Activated gamma-delta T cell (primary cell): ENCODE results near the gene FAM107B.

Experiments
- DNase-seq: peaks from one replicate; lab custom pipeline; 2025; lab: John Stamatoyannopoulos, UW

Gene FAM107B

DNA sequence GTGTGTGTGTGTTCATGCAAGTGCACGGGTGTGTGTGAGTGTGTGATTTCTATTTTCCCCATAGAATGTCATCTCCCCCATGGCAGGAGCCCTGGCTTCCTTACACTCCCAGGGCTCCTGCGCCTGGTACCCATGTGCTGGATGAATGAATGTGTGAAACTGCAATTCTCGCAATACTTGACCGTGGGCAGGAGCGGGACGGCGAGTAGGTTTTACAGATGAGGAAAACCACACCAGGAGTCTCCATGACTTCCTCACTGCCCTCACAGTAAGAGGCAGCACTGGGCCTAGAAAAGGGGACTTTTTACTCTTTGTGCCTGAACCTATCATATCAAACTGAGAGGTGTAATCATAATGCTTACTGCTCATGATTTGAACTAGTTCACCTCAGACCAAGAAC lies 276.4 kb downstream of the FAM107B start:
- DNase-seq = no peak

DNA sequence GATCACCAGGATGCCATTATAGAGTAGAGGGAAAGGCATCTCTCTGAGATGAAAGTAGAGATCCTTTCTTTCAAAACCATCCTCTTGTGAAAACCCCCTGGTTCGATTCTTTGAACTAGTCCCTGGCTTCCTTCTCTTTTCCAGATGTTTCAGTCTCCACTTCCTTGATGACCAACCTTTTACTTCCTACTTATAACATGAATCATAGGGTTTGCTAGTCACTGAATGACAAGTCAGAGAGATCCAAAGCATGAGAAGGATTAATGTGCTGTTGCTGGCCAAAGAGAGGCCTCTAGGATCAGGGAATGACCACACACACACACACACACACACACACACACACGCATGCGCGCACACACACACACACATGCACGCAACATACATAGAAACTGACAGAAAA lies 282.9 kb downstream of the FAM107B start:
- DNase-seq = no peak

DNA sequence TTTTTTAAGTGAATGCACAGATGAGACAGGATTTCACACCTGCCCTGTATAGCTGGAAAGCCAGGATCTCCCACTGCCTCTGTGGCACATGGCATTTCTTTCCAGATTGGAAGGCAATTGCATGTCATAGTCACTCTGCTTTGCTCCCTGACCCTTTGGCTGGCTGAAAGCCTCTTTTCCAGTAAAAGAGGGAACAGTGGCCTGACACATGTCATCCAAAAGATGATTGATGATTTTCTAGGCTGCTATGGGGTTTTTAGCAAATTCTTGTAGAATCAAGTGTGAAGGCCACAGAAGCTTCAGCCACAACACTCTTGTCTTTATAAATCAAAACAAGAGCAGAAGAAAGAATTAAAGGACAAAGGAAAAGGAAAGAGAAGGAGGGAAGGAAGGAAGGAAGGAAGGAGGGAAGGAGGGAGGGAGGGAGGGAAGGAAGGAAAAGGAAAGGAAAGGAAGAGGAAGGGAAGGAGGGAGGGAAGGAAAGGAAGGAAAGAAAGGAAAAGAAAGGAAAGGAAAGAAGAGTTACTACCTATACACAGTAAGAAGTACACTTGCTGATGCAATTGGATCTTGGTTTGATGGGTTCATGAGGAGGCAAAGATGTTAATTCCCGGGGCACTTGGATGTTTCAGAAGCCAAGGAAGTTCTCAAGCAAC lies 285.0 kb downstream of the FAM107B start:
- no peak for DNase-seq

DNA sequence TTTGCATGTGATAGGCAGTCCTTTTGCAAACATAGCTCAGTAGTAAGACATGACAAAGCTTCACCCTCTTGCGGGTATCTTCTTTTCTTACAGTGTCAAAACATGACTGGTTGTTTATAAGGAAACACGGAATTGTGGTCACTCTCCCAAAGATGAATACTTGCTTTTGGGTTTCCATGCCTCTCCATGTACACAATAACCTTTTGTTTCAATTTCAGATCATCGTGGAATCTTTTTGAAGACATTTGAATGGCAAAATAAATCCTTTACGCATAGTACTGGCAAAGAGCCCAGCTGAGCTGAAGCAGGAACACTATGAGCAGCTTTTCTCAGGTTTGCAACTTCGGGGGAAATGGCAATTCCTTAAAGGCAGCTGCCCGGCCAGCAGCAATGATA lies 287.2 kb downstream of the FAM107B start:
- DNase-seq = no peak

DNA sequence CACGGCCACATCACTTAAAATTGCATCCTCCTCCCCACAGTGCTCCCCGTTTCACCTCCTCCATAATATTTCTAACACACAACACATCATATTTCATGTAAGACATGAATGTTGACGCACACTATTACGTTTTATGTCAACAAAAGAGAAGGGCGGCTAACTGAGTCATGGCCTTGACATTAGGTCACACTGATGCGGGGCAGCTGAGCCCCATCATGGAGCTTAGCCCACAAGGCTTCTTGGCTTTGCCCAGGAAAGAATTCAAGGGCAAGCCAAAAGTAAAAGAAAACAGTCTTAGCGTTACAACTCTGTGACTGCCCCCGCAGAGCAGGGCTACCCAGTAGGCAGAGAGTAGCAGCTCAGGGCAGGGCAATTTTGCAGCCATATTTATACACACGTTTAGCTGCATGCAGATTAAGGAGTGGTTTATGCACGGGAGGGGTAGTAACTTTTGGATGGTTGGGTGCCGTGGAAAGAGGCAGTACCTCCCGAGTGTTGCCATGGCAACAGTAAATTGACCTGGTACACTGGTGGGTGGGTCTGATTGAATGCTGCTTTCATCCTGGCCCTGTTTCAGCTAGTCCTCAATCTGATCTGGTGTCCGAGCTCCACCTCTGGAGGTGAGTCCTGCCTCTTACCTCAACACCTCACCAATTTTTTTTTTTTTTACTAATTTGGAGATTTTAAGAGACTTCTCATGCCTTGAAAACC lies 287.8 kb downstream of the FAM107B start:
- no peak for DNase-seq

DNA sequence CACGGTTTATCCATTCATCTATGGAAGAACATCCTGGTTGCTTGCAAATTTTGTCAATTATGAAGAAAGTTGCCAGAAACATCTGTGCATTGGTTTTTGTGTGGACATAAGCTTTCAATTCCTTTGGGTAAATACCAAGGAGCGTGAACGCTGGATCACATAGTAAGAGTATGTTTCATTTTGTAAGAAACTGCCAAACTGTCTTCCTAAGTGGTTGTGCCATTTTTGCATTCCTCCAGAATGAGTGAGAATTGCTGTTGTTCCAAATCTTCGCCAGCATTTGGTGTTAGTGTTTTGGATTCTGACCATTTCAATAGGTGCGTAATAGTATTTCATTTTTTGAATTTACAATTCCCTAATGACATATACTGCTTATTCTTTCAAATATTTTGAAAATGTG lies 288.7 kb downstream of the FAM107B start:
- no peak for DNase-seq

DNA sequence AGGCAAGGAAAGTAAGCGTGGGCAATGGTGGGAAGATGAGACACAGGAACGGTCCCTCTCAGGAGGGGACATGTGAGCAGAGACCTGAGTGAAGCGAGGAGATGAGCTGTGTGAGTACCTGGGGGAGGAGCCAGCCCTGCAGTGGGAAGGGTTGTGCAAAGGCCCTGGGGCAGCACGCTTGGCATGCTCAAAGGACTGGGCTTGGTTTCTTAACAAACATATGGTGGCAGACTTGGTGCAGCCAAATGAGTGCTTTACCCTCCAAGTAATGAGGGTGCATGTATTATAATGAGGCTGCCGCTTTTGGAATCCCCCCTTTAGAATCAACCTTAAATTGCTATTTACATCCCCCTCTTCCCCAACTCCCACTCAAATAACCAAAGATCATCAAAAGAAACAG lies 291.3 kb downstream of the FAM107B start:
- DNase-seq = no peak

DNA sequence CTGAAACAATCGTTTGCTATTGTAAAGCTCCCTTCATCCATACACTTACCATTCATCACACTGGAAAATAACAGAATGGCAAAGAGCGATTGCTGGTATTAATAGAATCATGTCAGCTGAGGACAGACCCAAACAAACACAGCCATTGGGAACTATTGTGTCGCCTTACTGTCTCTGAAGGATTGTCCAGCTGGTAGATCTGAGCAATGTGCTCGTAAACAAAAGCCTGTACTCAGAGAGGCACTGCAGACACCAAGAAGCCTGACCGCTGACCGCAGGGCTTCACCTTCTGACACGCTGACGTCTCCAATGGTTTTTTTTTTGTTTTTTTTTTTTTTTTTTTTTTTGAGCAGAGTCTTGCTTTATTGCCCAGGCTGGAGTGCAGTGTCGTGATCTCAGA lies 292.9 kb downstream of the FAM107B start:
- no peak for DNase-seq

DNA sequence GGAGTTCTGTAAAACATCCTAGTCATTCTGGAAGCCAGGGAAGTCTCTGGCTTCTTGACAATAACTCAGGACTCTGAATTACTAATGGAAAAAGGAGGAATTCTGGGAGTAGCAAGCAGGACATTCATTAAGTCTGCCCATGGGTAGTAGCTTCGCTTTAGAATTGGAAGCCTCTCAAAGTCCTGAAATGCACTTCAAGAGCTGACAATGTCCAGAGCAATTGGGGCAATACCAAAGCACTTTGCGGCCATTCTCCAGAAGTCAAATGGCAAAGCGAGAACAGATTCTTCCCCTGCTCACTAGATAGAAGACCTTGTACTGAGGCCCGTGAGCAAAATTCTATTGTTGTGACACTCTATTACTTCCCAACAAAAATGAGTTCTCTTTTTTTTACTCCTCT lies 293.7 kb downstream of the FAM107B start:
- no peak for DNase-seq

DNA sequence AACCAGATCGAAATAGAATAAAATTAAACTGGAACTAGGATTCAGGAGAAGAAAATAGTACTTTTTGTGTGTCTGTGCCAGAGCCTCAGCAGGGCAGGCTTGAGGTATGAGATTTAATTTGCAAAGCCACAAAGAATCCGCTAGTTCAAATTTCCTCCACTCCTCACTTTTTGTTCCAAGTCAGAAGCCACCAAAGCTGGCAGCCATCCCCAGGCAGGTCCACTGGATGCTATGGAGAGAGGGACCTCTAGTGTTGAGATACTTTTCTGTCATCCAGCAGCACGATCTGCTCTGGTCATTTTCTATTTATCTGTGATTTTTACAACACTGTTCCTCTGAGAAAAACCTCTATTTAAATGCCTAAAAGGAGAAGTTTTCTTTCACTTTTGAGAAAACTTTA lies 296.1 kb downstream of the FAM107B start:
- no peak for DNase-seq

DNA sequence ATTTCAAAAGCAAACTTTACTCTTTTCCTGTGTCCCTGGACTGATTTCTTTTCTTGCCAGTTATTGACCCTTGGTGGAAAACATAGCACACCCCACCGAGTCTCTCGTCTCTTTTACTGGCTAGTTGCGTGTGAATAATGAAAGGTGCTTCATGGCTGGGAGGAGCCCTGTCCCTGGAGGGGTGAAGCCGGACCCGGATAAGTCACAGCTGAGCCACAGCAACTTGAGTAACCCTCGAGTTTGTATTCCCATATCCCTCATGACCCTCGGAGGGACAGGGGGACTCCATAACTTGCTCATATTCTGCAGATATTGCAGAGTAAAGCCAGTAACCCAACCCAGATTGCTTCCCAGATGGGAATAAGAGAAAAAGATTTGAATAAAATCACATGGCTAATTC lies 296.5 kb downstream of the FAM107B start:
- DNase-seq = no peak

DNA sequence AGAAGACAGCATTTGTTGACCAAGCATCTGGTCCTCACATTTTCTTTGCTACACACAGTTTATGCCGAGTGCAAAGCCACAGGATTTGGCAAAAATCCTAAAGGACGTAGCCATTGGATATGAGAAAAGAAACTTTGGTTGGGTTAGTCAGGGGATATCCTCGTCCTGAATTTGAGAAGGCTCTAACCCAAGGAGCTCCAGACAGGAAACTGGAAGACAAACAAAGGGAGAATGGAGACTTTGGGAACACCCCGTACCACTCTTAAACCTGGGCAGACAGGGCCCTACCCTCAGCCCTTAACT lies 297.3 kb downstream of the FAM107B start:
- DNase-seq = no peak

DNA sequence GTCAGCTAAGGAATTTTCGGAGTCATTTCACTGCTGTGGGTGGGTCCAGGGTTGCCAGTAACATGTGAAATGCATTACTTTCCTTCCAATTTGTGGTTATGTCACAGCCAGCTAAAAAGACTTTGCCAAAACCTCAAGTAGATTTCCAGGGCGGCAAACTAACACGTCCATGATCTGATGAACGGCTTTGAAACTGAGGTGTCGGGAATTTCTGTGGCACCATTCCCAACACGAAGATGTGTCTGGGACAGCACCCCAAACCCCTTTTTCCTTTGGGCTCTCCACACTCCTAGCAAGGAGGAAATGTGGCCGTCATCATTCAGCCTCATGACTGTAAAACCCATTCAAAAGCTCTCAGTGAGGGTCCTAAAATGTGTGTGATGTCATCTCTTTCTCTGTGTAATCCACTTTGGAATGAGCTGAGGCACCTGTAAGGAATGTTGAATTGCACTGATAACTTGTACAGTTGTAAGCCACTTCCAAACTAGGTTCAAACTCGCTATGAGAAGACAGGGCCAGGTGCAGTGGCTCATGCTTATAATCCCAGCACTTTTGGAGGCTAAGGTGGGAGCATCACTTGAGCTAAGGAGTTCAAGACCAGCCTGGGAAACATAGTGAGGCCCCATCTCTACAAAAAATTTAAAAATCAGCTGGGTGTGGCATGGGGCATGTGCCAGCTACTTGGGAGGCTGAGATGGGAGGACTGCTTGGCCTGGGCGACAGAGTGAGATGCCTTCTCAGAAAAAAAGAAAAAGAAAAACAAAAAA lies 297.9 kb downstream of the FAM107B start:
- no peak for DNase-seq

DNA sequence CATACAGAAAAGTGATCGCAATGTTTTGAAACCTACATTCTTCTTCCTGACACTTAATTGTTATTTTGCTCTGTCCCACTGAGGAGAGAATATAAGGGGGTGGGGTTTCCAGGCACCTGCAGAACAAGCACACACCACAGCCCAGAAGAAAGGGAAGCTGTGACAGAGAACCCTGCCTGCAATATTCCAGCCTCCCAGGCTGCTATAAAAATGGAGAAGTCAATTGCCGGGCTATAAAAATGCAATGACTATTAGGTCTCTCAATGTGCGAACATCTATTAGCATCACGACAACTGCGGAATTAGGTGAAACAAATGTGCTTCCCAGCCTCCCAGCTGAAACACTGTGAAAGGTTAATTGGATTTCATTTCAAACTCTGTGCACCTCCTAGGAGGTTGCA lies 298.7 kb downstream of the FAM107B start:
- no peak for DNase-seq

DNA sequence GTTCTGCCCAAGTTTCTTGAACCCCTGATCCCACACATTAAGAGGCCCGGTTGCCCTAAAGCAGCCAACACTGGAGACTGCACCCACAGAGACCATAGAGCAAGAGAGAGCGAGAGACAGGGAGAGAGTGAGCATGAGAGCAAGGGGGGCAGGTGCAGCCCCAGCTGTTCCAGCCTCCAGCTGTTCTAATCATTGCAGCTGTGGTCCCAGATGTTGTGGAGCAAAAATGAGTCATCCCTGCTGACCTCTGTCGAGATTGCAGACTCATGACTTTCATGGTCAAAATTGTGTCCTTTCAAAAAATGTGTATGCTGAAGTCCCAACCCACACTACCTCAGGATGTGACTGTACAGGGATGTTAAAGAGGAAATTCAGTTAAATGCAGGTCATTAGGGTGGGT lies 300.0 kb downstream of the FAM107B start:
- DNase-seq = no peak

DNA sequence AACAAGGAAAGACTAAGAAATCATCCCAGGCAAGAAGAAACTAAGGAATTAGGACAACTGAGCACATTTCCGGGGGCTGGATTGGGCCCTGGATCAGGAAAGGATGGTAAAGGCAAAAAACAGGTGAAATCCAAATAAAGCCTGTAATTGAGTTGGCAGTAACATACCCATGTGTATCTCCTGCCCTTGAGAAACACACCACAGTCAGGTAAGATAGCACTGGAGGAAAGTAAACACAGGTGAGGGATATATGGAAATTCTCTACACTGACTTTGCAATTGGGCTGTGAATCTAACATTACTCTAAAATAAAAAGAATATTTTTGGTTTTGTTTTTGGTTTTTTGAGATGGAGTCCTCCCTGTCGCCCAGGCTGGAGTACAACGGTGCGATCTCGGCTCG lies 303.8 kb downstream of the FAM107B start:
- no peak for DNase-seq

DNA sequence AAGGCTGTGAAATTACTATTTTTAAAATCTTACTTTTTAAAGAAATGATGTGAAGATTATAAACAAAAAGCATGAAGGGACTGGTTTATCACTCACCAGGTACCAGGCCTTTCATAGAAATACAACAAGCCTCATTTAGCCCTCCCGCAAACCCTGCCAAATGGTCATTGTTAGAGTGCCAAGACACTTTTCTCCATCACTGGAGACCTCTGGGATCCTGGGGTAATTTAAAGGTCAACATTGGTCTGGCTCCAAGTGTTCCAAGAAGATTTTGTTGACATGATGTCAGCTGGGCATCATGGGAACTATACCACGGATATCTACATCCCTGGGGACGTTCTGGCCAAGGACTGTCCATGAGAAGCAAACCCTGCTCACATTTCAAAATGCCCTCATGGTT lies 306.0 kb downstream of the FAM107B start:
- DNase-seq = no peak
